Tibial artery (tissue), 4 donors: ENCODE measurements around the gene GSDMA.
A peak's percentile ranks its signal among the peaks of the same experiment; 100 is the strongest.

Experiments used
- DNase-seq, 2 donors: peaks; one replicate each; pipeline ENCODE4 v3.0.0-alpha.2; 2019
- H3K27ac ChIP-seq, 2 donors: fragments of 200-600 bp; sonication (generic) in 1 of 2; 1 replicate in 1 of 2; 2 replicates in 1 of 2; pipeline ENCODE4 v1.5.1; 2018 to 2019; ENCODE audit warnings: mild to moderate bottlenecking in 1 of 2
- H3K27me3 ChIP-seq, 2 donors: fragments of 200-600 bp; sonication (generic) in 1 of 2; one replicate each; pipeline versions ENCODE4 v1.5.1 to v1.6.0; 2016 to 2019
- H3K36me3 ChIP-seq, 3 donors: fragments of 200-600 bp; sonication (generic) in 2 of 3; one replicate each; pipeline ENCODE4 v1.5.1; 2016 to 2019; ENCODE audit warnings: mild to moderate bottlenecking in 2 of 3
- H3K4me1 ChIP-seq, 4 donors: fragments of 200-600 bp; sonication (generic) in 2 of 4; 1 replicate in 3 of 4; 2 replicates in 1 of 4; pipeline ENCODE4 v1.5.1; 2016 to 2019
- H3K4me3 ChIP-seq, 2 donors: fragments of 200-600 bp; sonication (generic) in 1 of 2; 1 replicate in 1 of 2; 2 replicates in 1 of 2; pipeline ENCODE4 v1.5.1; 2018 to 2019; ENCODE audit warnings: mild to moderate bottlenecking in 2 of 2
- H3K9me3 ChIP-seq, 3 donors: fragments of 200-600 bp; sonication (generic) in 1 of 3; one replicate each; pipeline ENCODE4 v1.5.1; 2016 to 2019
- CTCF ChIP-seq, 2 experiments: fragments of 200-600 bp in 1 of 2; fragments of 450-650 bp in 1 of 2; IDR thresholded peaks; one replicate each; pipeline ENCODE4 v1.5.1; 2017 to 2019; ENCODE audit warnings: antibody characterized with exemption in 2 of 2, mild to moderate bottlenecking in 1 of 2, moderate library complexity in 1 of 2
- intact Hi-C: fragments of 100-400 bp; cut with DNase I; formaldehyde crosslinking; loops from one replicate; pipeline ENCODE4 v1.15.0; 2023; ENCODE audit warnings: low total_unique reads

GSDMA gene

DNA sequence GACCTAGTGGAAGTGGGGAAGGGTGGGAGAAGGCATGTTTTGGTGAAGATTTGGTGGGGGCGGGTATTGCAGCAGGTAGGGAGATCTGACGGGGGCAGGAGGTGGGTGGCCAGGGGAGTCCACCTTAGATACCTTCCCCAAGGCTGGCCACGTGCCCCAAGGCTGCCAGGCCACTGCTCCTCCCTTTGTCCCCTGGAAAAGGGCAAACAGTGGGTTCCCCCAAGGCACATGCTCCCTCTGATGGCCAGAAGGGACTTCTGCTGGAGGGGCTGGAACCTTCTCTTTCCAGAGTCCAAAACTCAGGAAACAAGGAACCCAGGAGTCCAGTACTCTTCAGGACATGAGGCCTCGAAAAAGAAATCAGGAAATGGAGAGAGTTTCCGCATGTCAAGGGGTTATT is 11.6 kb downstream of the GSDMA start:
- Histone ChIP-seq H3K9me3 (no peaks in the 10 kb centered on the region), H3K27ac (no peak overlapping the region), H3K4me1 (peaks cover 0 to 2% (median under 1%) of the 10 kb centered on the region in 4 donors), H3K27me3 (peaks cover 0 to 50% of the 10 kb centered on the region in 2 donors), H3K4me3 (no peak overlapping the region), H3K36me3 (no peaks in the 10 kb centered on the region)
- intact Hi-C loops = loop anchor here (10.0 kb wide), 1 partner anchor 220 kb away; no protein-coding TSS in a partner anchor
- DNase-seq = no peak
- TF ChIP-seq CTCF (IDR thresholded peaks at IDR 0.05) = no peak

DNA sequence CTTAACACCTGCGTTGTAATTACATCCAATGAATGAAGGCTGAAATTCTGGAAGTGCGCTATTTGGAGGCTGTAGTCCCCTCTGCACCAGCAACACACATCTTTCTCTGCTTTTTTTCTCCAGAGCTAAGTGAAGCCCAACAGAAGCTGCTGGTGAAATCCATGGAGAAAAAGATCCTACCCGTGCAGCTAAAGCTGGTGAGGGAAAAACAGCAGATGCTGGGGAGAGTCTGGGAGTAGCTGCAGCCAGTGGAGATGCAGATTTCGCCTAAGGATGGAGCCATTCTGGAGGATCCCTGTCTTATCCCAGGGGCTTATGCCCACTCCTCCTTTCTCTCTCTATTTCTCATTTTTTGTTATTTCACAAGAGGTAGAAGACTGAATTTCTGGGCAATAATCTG is 13.0 kb downstream of the GSDMA start:
- H3K4me3 ChIP-seq = no peak overlapping the region
- H3K36me3 ChIP-seq = no peaks in the 10 kb centered on the region
- TF ChIP-seq CTCF (IDR thresholded peaks at IDR 0.05) = no peak
- no peak overlapping the region for H3K27ac ChIP-seq
- H3K9me3 ChIP-seq = no peaks in the 10 kb centered on the region
- DNase-seq = no peak
- peaks cover 0 to 10% (median 7%) of the 10 kb centered on the region in 4 donors for H3K4me1 ChIP-seq
- intact Hi-C loops = loop anchor here (10.0 kb wide), 1 partner anchor 221 kb away; no protein-coding TSS in a partner anchor
- peaks cover 0 to 47% of the 10 kb centered on the region in 2 donors for H3K27me3 ChIP-seq

- Histone ChIP-seq H3K27me3 (peaks cover 0 to 34% of the 10 kb centered on the region in 2 donors), H3K4me3 (no peak overlapping the region), H3K36me3 (peaks cover under 1 to 1% (median 1%) of the 10 kb centered on the region in 3 donors), H3K4me1 (peaks cover 0 to 30% (median 25%) of the 10 kb centered on the region in 4 donors), H3K9me3 (no peaks in the 10 kb centered on the region), H3K27ac (no peak overlapping the region)
- intact Hi-C loops = loop anchor here (2.0 to 10.0 kb wide), 2 partner anchors 18 to 224 kb away; no protein-coding TSS in a partner anchor
- no peak for DNase-seq
- TF ChIP-seq CTCF (IDR thresholded peaks at IDR 0.05) = no peak
Measured at GRCh38 chr17:39979016-39979670, 16.3 kb downstream of the GSDMA start.

DNA sequence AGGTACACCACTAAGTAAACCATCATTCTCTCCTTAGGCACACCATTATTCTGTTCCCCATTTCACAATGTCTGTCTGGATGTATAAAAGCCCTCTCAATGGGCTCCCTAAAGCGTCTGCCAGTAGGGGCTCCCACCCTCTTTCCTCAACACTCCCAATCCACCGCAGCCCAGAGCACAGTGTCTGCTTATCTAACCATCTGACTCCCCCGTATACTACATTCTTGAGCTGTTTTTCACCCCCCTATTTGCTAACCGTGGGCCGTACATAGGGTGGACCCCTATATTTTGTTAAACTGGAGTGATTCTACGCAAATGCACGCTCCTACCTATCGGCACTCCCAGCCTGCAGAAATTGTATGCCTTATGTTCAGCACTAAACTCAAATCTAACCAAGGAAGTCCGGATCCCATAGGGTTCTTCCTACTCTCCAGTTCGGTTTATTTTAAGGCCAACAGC is 17.1 kb downstream of the GSDMA start:
- H3K36me3 ChIP-seq = peaks cover 8 to 9% (median 9%) of the 10 kb centered on the region in 3 donors
- no peak for TF ChIP-seq CTCF (IDR thresholded peaks at IDR 0.05)
- peaks cover 0 to 26% of the 10 kb centered on the region in 2 donors for H3K27me3 ChIP-seq
- H3K27ac ChIP-seq = peak overlapping the region; percentile 89 to 90
- no peak for DNase-seq
- intact Hi-C loops = loop anchor here (2.0 to 10.0 kb wide), 2 partner anchors 19 to 225 kb away; no protein-coding TSS in a partner anchor
- H3K9me3 ChIP-seq = no peaks in the 10 kb centered on the region
- H3K4me1 ChIP-seq = peaks cover 0 to 30% (median 25%) of the 10 kb centered on the region in 4 donors
- H3K4me3 ChIP-seq = peak overlapping the region; percentile 82 to 97

- DNase-seq = peak; percentile 99 to 100
- Histone ChIP-seq H3K4me3 (peak within 1 kb of the TSS; percentile 82 to 97), H3K27me3 (peaks cover 0 to 23% of the 10 kb centered on the region in 2 donors), H3K4me1 (peaks cover 0 to 30% (median 25%) of the 10 kb centered on the region in 4 donors), H3K9me3 (no peaks in the 10 kb centered on the region), H3K27ac (peak within 1 kb of the TSS; percentile 89 to 90), H3K36me3 (peaks cover 15 to 16% (median 16%) of the 10 kb centered on the region in 3 donors)
- intact Hi-C loops = no loop called here
- peak; percentile 84 to 92 for TF ChIP-seq CTCF (IDR thresholded peaks at IDR 0.05)
Measured at GRCh38 chr17:39980351-39981206, 17.8 kb downstream of the GSDMA start, which contains the start of gene PSMD3. TSS of gene PSMD3 (plus strand) at chr17:39980807. CDS start at chr17:39980971, 164 bp downstream.
